HepG2 (cell line): ENCODE results near the gene PHYHIPL. TPM values are rescaled to one million over a fixed set of nuclear protein-coding genes. Genes with fewer than 3 reads are reported as not detected.

Experiments
- ATAC-seq: fragments of 200-7000 bp; cut with Tn5 transposase; 3 replicates; pipeline ENCODE4 v1.9.1; 2020; ENCODE audit warnings: mild to moderate bottlenecking, moderate library complexity
- BruUV-seq: library from RNA; stranded (reverse); fragments of 400-500 nt; replicated peaks from 2 replicates; lab custom pipeline; 2021; lab: Mats Ljungman, UMichigan
- CTCF ChIA-PET: fragments of 300-600 bp; formaldehyde crosslinking; extraction: SDS; loops from one replicate; lab custom pipeline; 2021; ENCODE audit warnings: low total read pairs, inconsistent platforms, low intra/inter-chr PET ratio; lab: Yijun Ruan, JAX
- POLR2A ChIA-PET: fragments of 350-600 bp; sonication (Branson Sonifier 250); formaldehyde crosslinking; loops from one replicate; lab custom pipeline; 2020; ENCODE audit warnings: antibody characterized with exemption, inconsistent platforms; lab: Yijun Ruan, JAX
- DNase-seq: peaks from one replicate; pipeline ENCODE4 v3.0.0-alpha.2; 2015; ENCODE audit warnings: low spot score
- FAIRE-seq: peaks from 3 replicates; lab custom pipeline; 2011; peaks lifted over from hg19 to GRCh38; lab: Jason Lieb, UNC
- H2AFZ ChIP-seq: one replicate; pipeline ENCODE4 v1.6.1; 2011; ENCODE audit warnings: low read length, inconsistent platforms
- H3K27ac ChIP-seq: fragments of 300-600 bp; 3 replicates; pipeline ENCODE4 v1.8.0; 2011; ENCODE audit warnings: mixed run types, mild to moderate bottlenecking, mixed read lengths, low read length, inconsistent platforms; ENCODE audit not compliant: insufficient read depth; ENCODE audit errors: extremely low read length
- H3K27me3 ChIP-seq, 2 experiments: fragments of 200-600 bp in 1 of 2; 2 replicates in 1 of 2; 3 replicates in 1 of 2; pipeline versions ENCODE4 v1.6.0 to v1.8.0; 2011; ENCODE audit warnings: low read length in 2 of 2, mild to moderate bottlenecking in 2 of 2, moderate library complexity in 2 of 2, inconsistent platforms in 1 of 2; ENCODE audit not compliant: insufficient read depth in 2 of 2, control insufficient read depth in 1 of 2
- H3K36me3 ChIP-seq, 2 experiments: fragments of 200-600 bp in 1 of 2; replicated peaks in 1 of 2; 2 replicates in 1 of 2; 3 replicates in 1 of 2; pipeline versions ENCODE4 v1.5.1 to v1.8.0; 2011; ENCODE audit warnings: low read length in 2 of 2, inconsistent platforms in 1 of 2; ENCODE audit not compliant: insufficient read depth in 2 of 2, control insufficient read depth in 1 of 2
- H3K4me1 ChIP-seq: 2 replicates; pipeline ENCODE4 v1.5.1; 2012; ENCODE audit warnings: low read length, inconsistent platforms; ENCODE audit not compliant: insufficient read depth
- H3K4me2 ChIP-seq: 2 replicates; pipeline ENCODE4 v1.6.0; 2011; ENCODE audit warnings: low read depth, low read length, inconsistent platforms
- H3K4me3 ChIP-seq, 3 experiments: fragments of 200-600 bp in 1 of 3; sonication (generic), shearing (Covaris generic) in 1 of 3; replicated peaks in 1 of 3; 2 replicates each; pipeline ENCODE4 v1.5.1; 2011 to 2016; ENCODE audit warnings: low read length in 3 of 3, inconsistent platforms in 2 of 3, low read depth in 2 of 3, mild to moderate bottlenecking in 2 of 3, control low read depth in 1 of 3, mixed read lengths in 1 of 3; ENCODE audit not compliant: insufficient read depth in 1 of 3
- H3K79me2 ChIP-seq: one replicate; pipeline ENCODE4 v1.6.1; 2011; ENCODE audit warnings: low read length, inconsistent platforms; ENCODE audit not compliant: insufficient read depth
- H3K9ac ChIP-seq: 2 replicates; pipeline ENCODE4 v1.6.0; 2011; ENCODE audit warnings: mild to moderate bottlenecking, low read depth, low read length, inconsistent platforms; ENCODE audit not compliant: insufficient read depth
- H3K9me3 ChIP-seq: 2 replicates; pipeline ENCODE4 v1.5.1; 2012; ENCODE audit warnings: mild to moderate bottlenecking, low read length
- H4K20me1 ChIP-seq: 2 replicates; pipeline ENCODE4 v1.6.0; 2011; ENCODE audit warnings: inconsistent platforms, mild to moderate bottlenecking, low read length, moderate library complexity; ENCODE audit not compliant: insufficient read depth
- ATF7 ChIP-seq, 2 experiments: fragments of 450-650 bp in 1 of 2; sonication (generic) in 1 of 2; formaldehyde crosslinking in 1 of 2; IDR thresholded peaks; 2 replicates each; pipeline versions ENCODE4 v1.4.0 to v1.6.1; 2016 to 2020; ENCODE audit warnings: antibody characterized with exemption in 1 of 2, mild to moderate bottlenecking in 1 of 2, missing genetic modification reagents in 1 of 2
- CHD2 ChIP-seq: IDR thresholded peaks from 2 replicates; pipeline ENCODE4 v1.6.1; 2011; ENCODE audit warnings: low read depth, low read length, improper control_type of control experiment
- HES4 ChIP-seq: sonication (generic); formaldehyde crosslinking; IDR thresholded peaks from 2 replicates; pipeline ENCODE4 v1.9.0; 2021; ENCODE audit warnings: mild to moderate bottlenecking, missing genetic modification reagents, borderline replicate concordance
- JUNB ChIP-seq: sonication (generic); formaldehyde crosslinking; IDR thresholded peaks from 2 replicates; pipeline ENCODE4 v1.8.0; 2022; ENCODE audit warnings: missing genetic modification reagents, mild to moderate bottlenecking, borderline replicate concordance
- MEIS1 ChIP-seq: sonication (generic); formaldehyde crosslinking; IDR thresholded peaks from 2 replicates; pipeline ENCODE4 v1.9.0; 2021; ENCODE audit warnings: mild to moderate bottlenecking, missing genetic modification reagents, moderate library complexity, borderline replicate concordance
- SMC3 ChIP-seq: IDR thresholded peaks from 2 replicates; pipeline ENCODE4 v1.6.1; 2011; ENCODE audit warnings: low read length, improper control_type of control experiment
- STAG1 ChIP-seq: sonication (generic); formaldehyde crosslinking; IDR thresholded peaks from 2 replicates; pipeline ENCODE4 v1.4.0; 2020; ENCODE audit warnings: missing genetic modification reagents
- TBP ChIP-seq: sonication (generic); formaldehyde crosslinking; IDR thresholded peaks from 2 replicates; pipeline ENCODE4 v1.5.0; 2020; ENCODE audit warnings: missing genetic modification reagents
- TFAP4 ChIP-seq: sonication (generic); IDR thresholded peaks from 2 replicates; pipeline ENCODE4 v1.6.1; 2016; ENCODE audit warnings: low read depth, borderline replicate concordance
- ZNF234 ChIP-seq: sonication (generic); formaldehyde crosslinking; conservative IDR thresholded peaks from 2 replicates; pipeline ENCODE4 v1.5.1; 2020; ENCODE audit warnings: mild to moderate bottlenecking, missing genetic modification reagents
- ZNF280D ChIP-seq: sonication (generic); formaldehyde crosslinking; IDR thresholded peaks from 2 replicates; pipeline ENCODE4 v1.5.1; 2020; ENCODE audit warnings: mild to moderate bottlenecking, missing genetic modification reagents
- ZNF30 ChIP-seq: sonication (generic); formaldehyde crosslinking; IDR thresholded peaks from 2 replicates; pipeline ENCODE4 v1.5.0; 2020; ENCODE audit warnings: mild to moderate bottlenecking, missing genetic modification reagents
- ZNF329 ChIP-seq: sonication (generic); formaldehyde crosslinking; IDR thresholded peaks from 2 replicates; pipeline ENCODE4 v1.9.0; 2021; ENCODE audit warnings: low read depth, mild to moderate bottlenecking, missing genetic modification reagents
- ZNF614 ChIP-seq: IDR thresholded peaks from 2 replicates; pipeline ENCODE4 v1.6.1; 2018; ENCODE audit warnings: missing biosample characterization, missing genetic modification reagents, inconsistent platforms, borderline replicate concordance
- ZNF773 ChIP-seq: sonication (generic); formaldehyde crosslinking; IDR thresholded peaks from 2 replicates; pipeline ENCODE4 v1.4.0; 2020; ENCODE audit warnings: missing genetic modification reagents, borderline replicate concordance
- ZNF839 ChIP-seq: sonication (generic); formaldehyde crosslinking; IDR thresholded peaks from 2 replicates; pipeline ENCODE4 v1.4.0; 2020; ENCODE audit warnings: missing genetic modification reagents, mild to moderate bottlenecking, borderline replicate concordance
- WGBS: methylation state at CpG from one replicate; pipeline ENCODE4 v1.1.6; 2017; ENCODE audit warnings: low lambda C conversion rate; 5-methylcytosine and 5-hydroxymethylcytosine counted together
- in situ Hi-C: cut with HindIII; loops from 2 replicates; pipeline ENCODE4 v1.10.0; 2017; ENCODE audit warnings: low pct_unique_long_range_greater_than_20kb; ENCODE audit not compliant: extremely low pct_ligation_motif_present
- intact Hi-C: fragments of 100-400 bp; cut with micrococcal nuclease; formaldehyde crosslinking; loops from one replicate; pipeline ENCODE4 v1.10.0; 2022; ENCODE audit not compliant: unreplicated experiment
- polyA plus RNA-seq, 8 experiments: library from polyadenylated mRNA; depleted of rRNA in 3 of 8; stranded (reverse) in 7 of 8; unstranded in 1 of 8; fragments of >200 nt; fragmentation: Illumina TruSeq in 4 of 8; extraction: Trizol in 4 of 8; gene quantifications; 2 replicates each; pipeline versions ENCODE4 v1.2.1 to v1.2.3, GENCODE V29; 2011 to 2016; ENCODE audit warnings: low read depth in 4 of 8, missing spikeins in 1 of 8, mixed read lengths in 1 of 8; ENCODE audit not compliant: insufficient read depth in 1 of 8
- total RNA-seq, 5 experiments: library from RNA; depleted of rRNA; stranded (reverse); fragments of >200 nt; fragmentation: Illumina TruSeq; extraction: Trizol; gene quantifications; 2 replicates each; pipeline ENCODE4 v1.2.3, GENCODE V29; 2016; ENCODE audit warnings: low read depth in 1 of 5

Gene PHYHIPL
- total and polyA plus RNA-seq, 2 of the 13 experiments (the other 11 are each of a cell fraction or from before 2014, with no cell fraction given), result 40.6 to 78.5 TPM

GRCh38 chr10:59127991-59128390, 48.5 kb upstream of the PHYHIPL start:
- Histone ChIP-seq H3K4me3 (no peak overlapping the region), H4K20me1 (no peaks in the 10 kb centered on the region), H3K79me2 (no peaks in the 10 kb centered on the region), H3K36me3 (no peaks in the 10 kb centered on the region), H3K27ac (no peak overlapping the region), H3K4me2 (no peak overlapping the region), H3K9me3 (no peaks in the 10 kb centered on the region), H3K9ac (no peak overlapping the region), H2AFZ (no peak overlapping the region), H3K27me3 (no peaks in the 10 kb centered on the region), H3K4me1 (peaks cover 22% of the 10 kb centered on the region)
- in situ Hi-C loops (no loop called here), intact Hi-C loops (no loop called here)
- CTCF ChIA-PET, result no interaction called here
- ATAC-seq, result no peak
- 91% methylated on average over 1 of the region's 1 CpG for WGBS
- POLR2A ChIA-PET, result no interaction called here
- no TSS peak for BruUV-seq
- no peak for FAIRE-seq
- TF ChIP-seq MEIS1 (CRISPR knock-in tag) (no peak), STAG1 (CRISPR knock-in tag) (peak; percentile 55), SMC3 (peak; percentile 15; the same call in 1 of the 2 replicates)
- no peak for DNase-seq

GRCh38 chr10:59129867-59130266, 46.6 kb upstream of the PHYHIPL start:
- in situ Hi-C loops, result no loop called here
- Histone ChIP-seq H3K27me3 (no peaks in the 10 kb centered on the region), H2AFZ (no peak overlapping the region), H3K9me3 (no peaks in the 10 kb centered on the region), H3K27ac (no peak overlapping the region), H3K79me2 (no peaks in the 10 kb centered on the region), H3K36me3 (no peaks in the 10 kb centered on the region), H4K20me1 (no peaks in the 10 kb centered on the region), H3K9ac (no peak overlapping the region), H3K4me1 (peaks cover 30% of the 10 kb centered on the region), H3K4me2 (no peak overlapping the region), H3K4me3 (no peak overlapping the region)
- ChIA-PET POLR2A (no interaction called here), CTCF (no interaction called here)
- DNase-seq, result no peak
- BruUV-seq, result no TSS peak
- no peak for ATAC-seq
- intact Hi-C loops, result no loop called here
- FAIRE-seq, result no peak
- TF ChIP-seq TFAP4 (no peak), ZNF30 (CRISPR knock-in tag) (no peak), ZNF280D (CRISPR knock-in tag) (no peak), HES4 (CRISPR knock-in tag) (no peak), ZNF329 (no peak), ZNF614 (CRISPR knock-in tag) (no peak), TBP (CRISPR knock-in tag) (no peak), ZNF773 (CRISPR knock-in tag) (no peak), ZNF234 (no peak), CHD2 (no peak), ATF7 (IDR thresholded peaks at IDR 0.05) (no peak), ATF7 (CRISPR knock-in tag; IDR thresholded peaks at IDR 0.05) (no peak), ZNF839 (CRISPR knock-in tag) (no peak), JUNB (CRISPR knock-in tag) (no peak)
